ENCODE data around the gene TSPAN5. TPM values are rescaled to one million over a fixed set of nuclear protein-coding genes. Genes with fewer than 3 reads are reported as not detected.

Gene TSPAN5
- total RNA-seq, 1 donor from 2014 or later, result 1.7 TPM

DNA sequence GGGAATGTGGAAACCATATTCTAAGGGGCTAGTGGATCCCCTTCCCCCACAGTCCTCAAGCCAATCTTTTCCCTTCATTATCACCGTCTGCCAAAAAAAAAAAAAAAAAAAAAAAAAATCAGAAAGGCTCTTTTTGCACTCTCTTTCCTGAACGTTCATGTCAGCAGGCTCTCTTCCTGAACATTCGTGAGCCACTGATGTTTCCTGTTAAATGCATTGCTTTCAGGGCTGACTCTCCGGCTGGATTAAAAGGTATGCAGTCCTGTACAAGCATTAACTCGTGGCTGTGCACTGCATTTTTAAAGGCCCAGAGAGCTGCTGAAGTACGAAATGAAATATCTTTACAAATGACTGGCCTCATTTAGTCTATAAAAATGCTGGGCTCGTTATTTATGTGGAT, 34.0 kb upstream of the TSPAN5 start:
- Histone ChIP-seq H3K4me1 (no peaks in the 10 kb centered on the region), H3K27me3 (ENCODE audit: low read depth) (peaks cover 6% of the 10 kb centered on the region), H3K9me3 (replicated peaks) (peaks cover 8% of the 10 kb centered on the region), H3K27ac (replicated peaks) (no peak overlapping the region), H3K4me3 (no peak overlapping the region), H3K36me3 (no peaks in the 10 kb centered on the region)
- no peak for TF ChIP-seq CTCF (IDR thresholded peaks at IDR 0.05; ENCODE audit: borderline replicate concordance)
- no peak for DNase-seq
- intact Hi-C loops (cut with micrococcal nuclease), result no loop called here

DNA sequence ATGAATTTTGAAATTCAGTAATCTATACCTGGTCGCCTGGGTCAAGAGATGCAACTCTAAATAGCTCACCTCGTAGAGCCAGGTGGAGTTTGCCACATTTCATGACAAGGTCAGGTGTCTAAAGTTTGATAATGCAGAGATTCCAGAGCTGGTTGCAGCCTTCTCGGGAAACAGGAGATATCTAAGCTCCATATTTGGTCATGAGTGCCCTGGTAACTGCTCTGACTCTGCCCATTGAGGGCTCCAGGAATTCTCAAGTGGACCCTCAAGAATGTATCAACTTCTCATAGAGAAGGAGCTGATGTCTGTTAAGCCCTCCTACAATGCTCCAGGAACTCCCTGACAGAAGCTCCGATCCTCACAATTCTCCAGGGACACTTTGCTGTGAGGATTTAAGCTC, 33.2 kb upstream of the TSPAN5 start:
- no peak overlapping the region for H3K4me3 ChIP-seq
- DNase-seq, result no peak
- H3K36me3 ChIP-seq, result no peaks in the 10 kb centered on the region
- H3K4me1 ChIP-seq, result no peaks in the 10 kb centered on the region
- TF ChIP-seq CTCF (IDR thresholded peaks at IDR 0.05; ENCODE audit: borderline replicate concordance), result no peak
- peaks cover 6% of the 10 kb centered on the region for H3K27me3 ChIP-seq (ENCODE audit: low read depth)
- no peaks in the 10 kb centered on the region for H3K9me3 ChIP-seq (replicated peaks)
- H3K27ac ChIP-seq (replicated peaks), result no peak overlapping the region
- intact Hi-C loops (cut with micrococcal nuclease), result no loop called here

DNA sequence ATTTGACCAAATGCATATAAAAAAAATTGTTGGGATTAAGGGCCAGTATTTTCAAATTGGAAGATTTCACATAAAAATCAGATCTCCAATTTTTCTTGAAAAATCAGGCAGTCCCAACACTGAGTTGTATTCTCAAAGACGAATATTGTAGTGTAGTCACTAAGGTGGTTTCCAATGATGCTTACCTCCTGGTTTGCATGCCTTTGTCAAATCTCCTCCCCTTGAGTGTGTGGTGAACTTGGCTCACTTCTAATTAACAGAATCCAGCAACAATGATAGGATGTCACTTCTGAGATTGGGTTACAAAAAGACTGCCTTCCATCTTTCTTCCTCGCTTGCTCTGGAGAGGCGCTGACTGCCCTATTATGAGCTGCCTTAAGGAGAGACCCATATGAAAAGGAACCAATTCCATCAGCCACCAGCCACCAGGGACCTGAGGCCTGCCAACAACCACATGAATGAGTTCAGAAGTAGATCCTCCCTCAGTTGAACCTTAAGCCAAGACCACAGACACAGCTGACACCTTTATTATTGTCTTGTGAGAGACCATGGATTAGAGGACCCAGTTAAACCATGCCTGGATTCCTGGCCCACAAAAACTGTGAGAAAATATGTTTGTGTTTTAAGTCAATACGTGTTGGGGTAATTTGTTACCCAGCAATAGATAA, 31.2 kb upstream of the TSPAN5 start:
- Histone ChIP-seq H3K27ac (replicated peaks) (no peak overlapping the region), H3K9me3 (replicated peaks) (no peaks in the 10 kb centered on the region), H3K36me3 (no peaks in the 10 kb centered on the region), H3K4me3 (no peak overlapping the region), H3K4me1 (no peaks in the 10 kb centered on the region), H3K27me3 (ENCODE audit: low read depth) (peaks cover 6% of the 10 kb centered on the region)
- no peak for TF ChIP-seq CTCF (IDR thresholded peaks at IDR 0.05; ENCODE audit: borderline replicate concordance)
- DNase-seq, result no peak
- intact Hi-C loops (cut with micrococcal nuclease), result no loop called here

DNA sequence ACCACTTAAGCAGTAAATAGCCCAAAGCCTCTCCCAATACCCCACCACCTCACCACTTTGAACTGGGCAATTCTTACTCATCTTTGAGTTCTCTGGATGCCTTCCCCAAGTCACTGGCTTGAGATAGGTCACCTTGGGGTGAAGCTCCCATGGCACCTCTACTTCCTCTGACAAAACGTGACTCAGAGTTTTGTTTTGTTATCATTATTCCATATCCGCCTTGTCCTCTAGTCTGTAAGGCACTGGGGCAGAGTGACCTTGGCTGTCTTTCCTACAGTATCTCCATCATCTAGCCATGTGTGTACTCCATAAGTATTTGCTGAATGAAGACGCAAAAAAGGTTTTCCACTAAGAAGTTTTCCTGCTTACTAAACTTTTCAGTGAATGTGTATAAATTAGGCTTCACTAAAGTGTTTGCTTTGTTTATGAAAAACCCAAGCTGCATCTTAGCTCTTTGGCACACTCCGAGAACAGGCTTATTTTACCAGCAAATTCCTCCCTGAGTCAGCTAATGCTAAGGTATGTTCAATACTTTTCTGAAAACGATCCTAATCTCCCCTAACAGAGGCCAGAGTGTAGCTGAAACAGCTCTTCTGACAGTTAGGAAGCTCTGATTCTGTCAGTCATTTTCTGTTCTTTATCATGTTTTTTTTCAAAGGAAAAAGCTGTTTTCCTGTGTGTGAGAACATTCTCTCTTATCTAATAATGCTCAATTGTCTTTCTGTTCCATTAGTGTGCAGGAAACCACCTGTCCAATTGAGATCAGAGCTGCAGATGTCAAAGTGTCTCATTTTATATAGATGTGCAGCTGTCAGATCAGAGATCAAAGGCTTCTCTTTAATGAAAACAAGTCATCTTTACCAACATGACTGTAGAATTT, 30.2 kb upstream of the TSPAN5 start:
- Histone ChIP-seq H3K36me3 (no peaks in the 10 kb centered on the region), H3K4me1 (no peaks in the 10 kb centered on the region), H3K9me3 (replicated peaks) (no peaks in the 10 kb centered on the region), H3K27ac (replicated peaks) (no peak overlapping the region), H3K27me3 (ENCODE audit: low read depth) (peaks cover 6% of the 10 kb centered on the region), H3K4me3 (no peak overlapping the region)
- TF ChIP-seq CTCF (IDR thresholded peaks at IDR 0.05; ENCODE audit: borderline replicate concordance), result no peak
- no peak for DNase-seq
- intact Hi-C loops (cut with micrococcal nuclease), result no loop called here

- no peaks in the 10 kb centered on the region for H3K9me3 ChIP-seq (replicated peaks)
- H3K4me3 ChIP-seq, result no peak overlapping the region
- H3K27me3 ChIP-seq (ENCODE audit: low read depth), result peaks cover 6% of the 10 kb centered on the region
- intact Hi-C loops (cut with micrococcal nuclease), result no loop called here
- DNase-seq, result no peak
- H3K27ac ChIP-seq (replicated peaks), result no peak overlapping the region
- peaks cover 4% of the 10 kb centered on the region for H3K4me1 ChIP-seq
- H3K36me3 ChIP-seq, result no peaks in the 10 kb centered on the region
- TF ChIP-seq CTCF (IDR thresholded peaks at IDR 0.05; ENCODE audit: borderline replicate concordance), result no peak
Measured at GRCh38 chr4:98687876-98688275, 29.5 kb upstream of the TSPAN5 start.

Measured in left ventricle myocardium inferior (tissue), 1 donor.